Stimulated activated memory B cell treated with anti-CD40 and anti-IgM and Interleukin-4, amounts not matched to agents 10 μg/mL and 1 μg/mL and 100 μg/mL, for 72 hours (primary cell): ENCODE measurements around the gene AATF.

Source experiments
- ATAC-seq: fragments of 150-1000 bp; cut with Tn5 transposase; 2 replicates; pipeline ENCODE4 v1.10.0; 2021
- H3K27ac Mint-ChIP-seq: one replicate; pipeline ENCODE4 v1.8.0; 2022; ENCODE audit warnings: mild to moderate bottlenecking, mixed read lengths
- H3K27me3 Mint-ChIP-seq: one replicate; pipeline ENCODE4 v1.8.0; 2022; ENCODE audit warnings: mixed read lengths
- H3K36me3 Mint-ChIP-seq: one replicate; pipeline ENCODE4 v1.8.0; 2022; ENCODE audit warnings: mixed read lengths
- H3K4me1 Mint-ChIP-seq: one replicate; pipeline ENCODE4 v1.8.0; 2022; ENCODE audit warnings: mixed read lengths
- H3K4me3 Mint-ChIP-seq: one replicate; pipeline ENCODE4 v1.8.0; 2022; ENCODE audit warnings: mild to moderate bottlenecking, moderate library complexity, mixed read lengths
- H3K9me3 Mint-ChIP-seq: one replicate; pipeline ENCODE4 v1.8.0; 2022; ENCODE audit warnings: mixed read lengths

AATF gene

GRCh38 chr17:36936455-36937000 lies 12.2 kb upstream of the AATF start:
- no peak overlapping the region for H3K27ac Mint-ChIP-seq
- H3K36me3 Mint-ChIP-seq = no peaks in the 10 kb centered on the region
- peaks cover 97% of the 10 kb centered on the region for H3K27me3 Mint-ChIP-seq
- peak overlapping the region; percentile 68 for H3K4me3 Mint-ChIP-seq
- H3K4me1 Mint-ChIP-seq = peaks cover 59% of the 10 kb centered on the region
- H3K9me3 Mint-ChIP-seq = no peaks in the 10 kb centered on the region
- no peak for ATAC-seq

- Mint-ChIP-seq H3K4me1 (peaks cover 55% of the 10 kb centered on the region), H3K27me3 (peaks cover 95% of the 10 kb centered on the region), H3K36me3 (no peaks in the 10 kb centered on the region), H3K27ac (peak within 1 kb of the TSS; percentile 35), H3K9me3 (no peaks in the 10 kb centered on the region), H3K4me3 (peak within 1 kb of the TSS; percentile 68)
- ATAC-seq = no peak
These were observed 11.5 kb upstream of the AATF start, which contains the start of gene LHX1 for GRCh38 chr17:36937001-36937958. TSS of gene LHX1 (plus strand) at chr17:36937475. CDS start at chr17:36938198, 723 bp downstream.

- Mint-ChIP-seq H3K36me3 (no peaks in the 10 kb centered on the region), H3K27ac (peak overlapping the region; percentile 35), H3K4me3 (peak overlapping the region; percentile 68), H3K9me3 (no peaks in the 10 kb centered on the region), H3K4me1 (peaks cover 47% of the 10 kb centered on the region), H3K27me3 (peaks cover 88% of the 10 kb centered on the region)
- ATAC-seq = no peak
These were observed 10.7 kb upstream of the AATF start for GRCh38 chr17:36937959-36938565.

DNA sequence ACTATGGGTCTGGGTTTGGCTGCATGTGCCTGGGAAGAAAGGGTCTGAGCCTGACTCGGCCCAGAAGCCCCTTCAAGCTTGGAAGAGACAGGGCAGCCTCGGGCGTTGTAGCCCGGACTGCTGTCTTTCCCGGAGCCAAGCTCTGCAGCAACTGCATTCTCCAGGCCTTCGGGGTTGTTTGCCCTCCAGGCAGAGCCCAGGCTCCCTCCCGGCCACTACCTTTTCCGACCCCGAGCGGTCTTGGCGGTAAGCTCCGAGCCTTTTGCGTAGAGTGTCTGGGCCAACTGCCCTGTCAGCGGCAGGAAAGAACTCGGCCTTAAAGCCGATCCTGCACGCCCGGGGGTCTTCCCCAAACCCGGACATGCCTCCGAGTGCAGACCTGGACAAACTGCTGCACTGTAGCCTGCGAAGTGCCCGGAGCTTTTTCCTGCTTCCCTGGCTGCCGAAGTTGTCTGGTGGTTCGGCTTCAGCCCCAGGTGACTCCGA lies 10.1 kb upstream of the AATF start:
- peaks cover 44% of the 10 kb centered on the region for H3K4me1 Mint-ChIP-seq
- H3K9me3 Mint-ChIP-seq = no peaks in the 10 kb centered on the region
- no peaks in the 10 kb centered on the region for H3K36me3 Mint-ChIP-seq
- H3K27ac Mint-ChIP-seq = no peak overlapping the region
- peaks cover 88% of the 10 kb centered on the region for H3K27me3 Mint-ChIP-seq
- ATAC-seq = no peak
- peak overlapping the region; percentile 68 for H3K4me3 Mint-ChIP-seq

DNA sequence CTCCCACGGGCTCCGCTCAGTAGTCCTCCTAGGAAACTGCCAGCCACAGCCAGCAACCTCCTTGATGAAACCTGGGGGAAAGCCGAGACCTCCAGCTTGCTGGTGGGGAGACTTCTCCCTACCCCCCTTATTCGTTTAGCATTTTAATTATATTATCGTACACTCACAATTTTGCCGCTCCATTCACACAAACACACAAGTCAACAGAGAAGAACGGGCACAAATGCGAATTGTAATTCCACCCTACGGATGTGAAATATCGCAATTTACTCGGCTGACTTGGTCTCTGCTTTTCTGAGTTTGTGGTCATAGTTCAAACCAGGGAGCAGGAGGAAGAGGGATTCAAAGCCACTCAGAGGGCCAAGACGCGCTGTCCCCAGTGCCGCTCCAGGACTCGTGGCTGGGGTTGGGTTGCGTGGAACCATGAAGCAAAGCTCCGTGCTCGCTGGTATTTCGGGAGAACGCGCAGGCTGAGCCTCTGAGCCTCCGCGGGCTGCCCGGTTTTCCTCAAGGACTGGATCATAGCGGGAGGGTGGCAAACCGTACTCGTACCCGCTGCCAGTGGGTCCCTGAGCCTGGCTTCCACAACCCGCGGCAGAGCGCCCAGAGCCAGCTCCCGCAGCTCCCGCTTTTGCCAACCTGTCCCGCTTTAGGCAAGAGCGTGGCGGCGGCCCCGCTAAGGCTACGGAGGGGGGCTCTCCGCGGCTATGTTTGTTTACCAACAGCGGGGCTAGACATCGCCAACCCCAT lies 9.5 kb upstream of the AATF start:
- no peaks in the 10 kb centered on the region for H3K36me3 Mint-ChIP-seq
- H3K27ac Mint-ChIP-seq = no peak overlapping the region
- peaks cover 39% of the 10 kb centered on the region for H3K4me1 Mint-ChIP-seq
- no peaks in the 10 kb centered on the region for H3K9me3 Mint-ChIP-seq
- H3K27me3 Mint-ChIP-seq = peaks cover 88% of the 10 kb centered on the region
- H3K4me3 Mint-ChIP-seq = peak overlapping the region; percentile 13
- no peak for ATAC-seq

GRCh38 chr17:36939802-36940312 lies 8.9 kb upstream of the AATF start:
- Mint-ChIP-seq H3K4me1 (peaks cover 39% of the 10 kb centered on the region), H3K4me3 (no peak overlapping the region), H3K9me3 (no peaks in the 10 kb centered on the region), H3K27ac (no peak overlapping the region), H3K36me3 (no peaks in the 10 kb centered on the region), H3K27me3 (peaks cover 90% of the 10 kb centered on the region)
- no peak for ATAC-seq

GRCh38 chr17:36940313-36941264 lies 8.2 kb upstream of the AATF start:
- Mint-ChIP-seq H3K27me3 (peaks cover 90% of the 10 kb centered on the region), H3K9me3 (no peaks in the 10 kb centered on the region), H3K4me3 (no peak overlapping the region), H3K4me1 (peaks cover 35% of the 10 kb centered on the region), H3K36me3 (no peaks in the 10 kb centered on the region), H3K27ac (no peak overlapping the region)
- no peak for ATAC-seq

DNA sequence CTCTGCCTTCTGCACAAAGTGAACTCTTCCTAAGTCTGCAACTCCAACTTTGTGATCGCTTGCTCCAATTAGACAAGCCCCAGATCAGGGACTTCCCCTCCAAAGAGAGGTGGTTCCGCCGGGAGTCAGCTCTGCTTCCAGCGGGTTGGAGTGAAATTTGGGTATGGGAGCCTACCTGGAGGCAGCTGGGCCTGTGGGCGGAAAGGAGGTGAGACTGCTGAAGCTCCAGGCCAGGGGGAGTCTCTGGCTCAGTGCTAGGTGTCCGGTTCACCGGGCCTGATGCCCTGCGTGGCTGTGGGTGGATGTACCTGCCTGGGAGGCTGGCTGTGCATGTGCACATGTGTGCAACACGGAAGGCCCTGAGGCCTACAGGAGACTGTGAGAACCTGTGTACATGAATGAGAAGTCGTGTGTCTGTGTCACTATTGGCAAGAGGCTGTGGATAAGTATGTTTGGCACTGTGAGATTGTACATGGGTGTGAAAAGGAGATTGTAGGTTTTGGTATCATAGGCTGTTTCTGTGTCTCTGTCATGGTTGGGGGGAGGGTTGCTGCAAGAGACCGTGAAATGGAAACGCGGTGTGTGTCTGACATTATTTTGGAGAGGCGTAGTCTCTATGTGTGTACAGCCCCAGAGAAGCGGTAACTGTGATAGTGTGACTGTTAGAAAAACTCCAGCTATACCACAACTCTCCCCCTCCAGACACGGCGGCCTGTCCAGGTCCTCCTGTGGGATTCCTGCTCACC lies 7.3 kb upstream of the AATF start:
- Mint-ChIP-seq H3K4me3 (no peak overlapping the region), H3K27me3 (peaks cover 90% of the 10 kb centered on the region), H3K36me3 (no peaks in the 10 kb centered on the region), H3K4me1 (peaks cover 26% of the 10 kb centered on the region), H3K27ac (no peak overlapping the region), H3K9me3 (no peaks in the 10 kb centered on the region)
- ATAC-seq = no peak

GRCh38 chr17:36942019-36942599 lies 6.6 kb upstream of the AATF start:
- ATAC-seq = no peak
- H3K4me1 Mint-ChIP-seq = peaks cover 19% of the 10 kb centered on the region
- H3K36me3 Mint-ChIP-seq = no peaks in the 10 kb centered on the region
- no peak overlapping the region for H3K4me3 Mint-ChIP-seq
- no peaks in the 10 kb centered on the region for H3K9me3 Mint-ChIP-seq
- H3K27ac Mint-ChIP-seq = no peak overlapping the region
- H3K27me3 Mint-ChIP-seq = peaks cover 90% of the 10 kb centered on the region

- Mint-ChIP-seq H3K27me3 (peaks cover 90% of the 10 kb centered on the region), H3K4me1 (peaks cover 17% of the 10 kb centered on the region), H3K4me3 (no peak overlapping the region), H3K27ac (no peak overlapping the region), H3K9me3 (no peaks in the 10 kb centered on the region), H3K36me3 (no peaks in the 10 kb centered on the region)
- no peak for ATAC-seq
These were observed 6.1 kb upstream of the AATF start for GRCh38 chr17:36942631-36943125.

- no peaks in the 10 kb centered on the region for H3K9me3 Mint-ChIP-seq
- H3K4me1 Mint-ChIP-seq = peaks cover 19% of the 10 kb centered on the region
- H3K27me3 Mint-ChIP-seq = peaks cover 85% of the 10 kb centered on the region
- no peak overlapping the region for H3K27ac Mint-ChIP-seq
- no peaks in the 10 kb centered on the region for H3K36me3 Mint-ChIP-seq
- ATAC-seq = no peak
- no peak overlapping the region for H3K4me3 Mint-ChIP-seq
These were observed 5.2 kb upstream of the AATF start for GRCh38 chr17:36943250-36944191.

GRCh38 chr17:36944553-36944952 lies 4.2 kb upstream of the AATF start:
- H3K36me3 Mint-ChIP-seq = peaks cover 4% of the 10 kb centered on the region
- peaks cover 22% of the 10 kb centered on the region for H3K4me1 Mint-ChIP-seq
- no peaks in the 10 kb centered on the region for H3K9me3 Mint-ChIP-seq
- peaks cover 74% of the 10 kb centered on the region for H3K27me3 Mint-ChIP-seq
- H3K4me3 Mint-ChIP-seq = no peak overlapping the region
- ATAC-seq = no peak
- H3K27ac Mint-ChIP-seq = no peak overlapping the region
